HUDEP-2 (cell line): Measurements from ENCODE around the gene RPL35.

ENCODE experiments used
- DNase-seq, 76 experiments: peaks; one replicate each; lab custom pipeline; 2025; ENCODE audit not compliant: unreplicated experiment in 76 of 76; lab: John Stamatoyannopoulos, UW

The RPL35 gene

GRCh38 chr9:124861342-124862229 is at the start of gene RPL35, which contains the start of gene ARPC5L:
Gene RPL35 (minus strand): TSS chr9:124861957. CDS start chr9:124861912, 45 bp downstream.
Gene ARPC5L (plus strand): TSS chr9:124862130. CDS start chr9:124869291, 7,161 bp downstream.
- DNase-seq: peak; percentile 32 to 95 (median 89)

DNA sequence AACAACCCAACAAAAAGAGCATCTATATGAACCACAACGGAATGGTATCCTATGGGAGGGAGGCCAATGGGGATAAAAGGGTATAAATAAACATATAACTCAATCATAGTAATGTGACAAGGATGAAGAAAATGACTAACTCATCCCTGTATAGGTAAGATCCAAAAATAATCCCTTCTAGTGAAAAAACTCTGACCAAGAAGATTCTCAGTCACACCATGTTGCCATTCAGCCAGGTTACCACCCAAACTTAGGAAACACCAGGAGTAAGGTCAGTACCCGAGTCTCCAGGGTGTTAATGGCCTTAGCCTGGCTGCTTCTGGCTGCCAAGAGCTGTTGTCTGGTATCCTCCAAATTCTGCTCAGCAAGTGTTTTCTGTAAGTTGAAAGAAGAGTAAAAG is 46.3 kb upstream of the RPL35 start:
- DNase-seq: no peak

DNA sequence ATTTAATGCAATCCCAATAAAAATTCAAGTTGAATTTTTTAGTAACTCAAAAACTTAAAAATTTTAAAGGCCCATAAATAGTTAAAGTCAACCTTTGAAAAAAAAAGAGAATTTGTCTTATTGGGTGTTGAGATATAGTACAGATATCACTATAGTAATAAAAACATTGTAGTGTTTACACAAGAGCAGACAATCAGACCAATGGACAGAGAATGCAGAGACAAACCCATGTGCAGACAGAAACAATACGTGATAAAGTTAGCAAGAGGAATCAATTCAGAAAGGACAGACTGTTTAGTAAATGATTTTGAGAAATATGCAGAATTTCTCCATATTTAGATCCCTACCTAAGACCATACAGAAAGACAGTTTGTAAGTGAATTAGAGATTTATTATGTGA is 45.2 kb upstream of the RPL35 start:
- no peak for DNase-seq

GRCh38 chr9:124899845-124900244 is 38.1 kb upstream of the RPL35 start:
- DNase-seq: no peak

- DNase-seq: no peak
Observed at GRCh38 chr9:124897570-124898460, 36.1 kb upstream of the RPL35 start.

DNA sequence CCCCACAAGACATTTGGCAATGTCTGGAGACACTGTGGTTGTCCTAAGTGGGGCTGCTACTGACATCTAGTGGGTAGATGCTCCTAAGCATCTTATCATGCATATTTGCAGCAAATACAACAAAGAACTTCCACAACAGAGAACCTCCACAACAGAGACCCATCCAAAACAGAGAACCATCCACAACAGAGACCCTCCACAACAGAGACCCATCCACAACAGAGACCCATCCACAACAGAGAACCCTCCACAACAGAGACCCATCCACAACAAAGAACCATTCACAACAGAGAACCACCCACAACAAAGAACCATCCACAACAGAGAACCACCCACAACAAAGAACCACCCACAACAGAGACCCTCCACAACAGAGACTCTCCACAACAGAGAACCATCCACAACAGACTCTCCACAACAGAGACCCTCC is 33.0 kb upstream of the RPL35 start:
- peak in 26 of 76 experiments; percentile 1 to 45 (median 16) for DNase-seq

DNA sequence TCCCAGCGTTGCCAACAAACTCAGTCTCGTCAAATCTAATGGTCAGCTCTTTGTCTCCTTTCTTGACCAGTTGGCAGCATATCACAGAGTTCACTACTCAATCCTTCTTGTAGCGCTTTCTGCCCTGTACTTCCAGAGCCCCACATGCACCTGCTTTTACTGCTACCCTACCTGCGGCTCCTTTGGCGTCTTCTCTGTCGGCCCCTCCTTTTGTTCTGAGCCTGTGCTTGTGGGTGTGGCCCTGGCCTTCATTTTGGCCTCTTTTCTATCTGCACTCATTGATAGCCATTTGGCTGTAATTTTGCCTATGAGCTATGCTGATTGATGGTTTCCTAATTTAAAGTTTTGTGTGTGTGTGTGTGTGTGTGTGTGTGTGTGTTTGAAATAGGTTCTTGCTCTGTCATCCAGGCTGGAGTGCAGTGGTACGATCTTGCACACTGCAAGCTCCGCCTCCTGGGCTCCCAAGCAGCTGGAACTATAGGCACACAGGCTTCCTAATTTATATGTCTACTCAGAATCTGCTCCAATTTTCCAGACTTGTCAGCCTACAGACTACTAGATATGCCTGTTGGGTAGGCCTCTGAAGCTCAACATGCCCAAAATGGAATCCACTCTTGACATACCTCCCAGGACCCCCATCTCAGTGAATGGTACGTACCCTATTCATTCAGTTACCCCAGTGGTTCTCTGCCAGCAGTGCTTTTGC is 32.4 kb upstream of the RPL35 start:
- peak in 1 of 76 experiments; percentile 2 for DNase-seq

DNA sequence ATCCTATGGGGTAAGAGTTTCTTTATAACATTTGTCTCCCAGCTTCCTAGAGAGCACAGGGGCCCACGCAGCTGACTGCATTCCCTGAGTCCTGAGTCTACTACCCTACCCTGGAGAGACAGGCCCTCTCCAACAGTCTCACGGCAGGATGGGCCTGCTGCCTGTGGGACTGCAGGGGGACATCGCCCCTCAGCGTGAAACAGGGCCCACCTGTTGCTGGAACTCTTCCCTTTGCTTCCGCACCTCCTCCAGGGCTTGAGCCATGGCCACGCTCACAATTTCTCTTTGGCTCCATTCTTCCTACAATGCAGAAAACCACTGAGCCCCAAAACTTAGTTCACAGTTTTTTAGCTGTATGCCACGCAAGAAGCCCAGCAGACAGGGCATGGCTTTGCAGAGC is 28.4 kb upstream of the RPL35 start:
- no peak for DNase-seq

DNA sequence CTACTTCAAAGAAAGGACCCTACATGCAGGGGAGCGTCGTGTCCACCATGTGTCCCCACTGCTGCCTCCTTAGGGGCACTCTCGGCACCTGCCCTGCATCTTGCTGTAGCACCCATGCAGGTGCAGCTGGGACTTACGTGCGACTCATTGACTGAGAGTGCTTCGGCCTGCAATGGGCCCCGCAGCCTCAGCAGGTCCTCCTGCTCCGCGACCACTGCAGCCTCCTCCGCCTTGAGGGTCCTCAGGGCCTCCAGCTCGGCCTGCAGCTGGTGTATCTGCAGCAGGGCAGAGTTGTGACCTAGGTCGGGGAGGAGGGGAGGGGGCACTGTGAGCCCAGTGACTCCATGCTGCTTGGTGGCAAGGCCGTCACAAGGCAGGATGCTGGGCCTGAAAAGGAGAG is 27.2 kb upstream of the RPL35 start:
- DNase-seq: no peak

- no peak for DNase-seq
Observed at GRCh38 chr9:124887832-124888231, 26.1 kb upstream of the RPL35 start.

DNA sequence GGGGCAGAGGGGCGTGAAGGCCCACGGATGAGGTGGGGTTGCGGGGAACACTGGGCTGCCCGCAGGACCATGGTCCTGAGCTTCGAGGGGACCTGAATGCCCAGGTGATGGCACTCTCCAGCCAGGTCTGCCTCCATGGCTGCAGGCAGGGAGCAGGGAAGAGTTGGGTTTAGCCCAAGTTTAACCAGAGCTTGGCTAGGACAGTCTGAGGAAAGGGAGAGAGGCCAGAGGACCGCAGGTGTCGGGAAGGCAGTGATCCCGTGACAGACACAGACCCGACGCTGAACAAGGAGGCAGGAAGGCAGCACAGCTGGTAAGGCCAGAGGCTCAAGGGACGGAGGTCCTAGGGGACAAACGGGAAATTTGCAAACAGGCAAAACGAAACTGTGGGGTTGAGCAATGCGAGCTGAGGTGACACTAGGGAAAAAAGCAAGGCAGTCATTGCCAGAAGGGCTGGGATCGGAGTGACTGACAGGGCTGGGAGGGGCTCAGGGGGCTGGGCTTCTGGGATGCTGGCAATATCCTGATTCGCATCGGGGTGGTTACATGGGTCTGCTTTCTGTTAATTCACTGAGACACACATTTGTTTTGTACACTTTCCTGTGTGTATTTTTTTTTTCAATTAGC is 25.2 kb upstream of the RPL35 start:
- DNase-seq: no peak

GRCh38 chr9:124886461-124886860 is 24.7 kb upstream of the RPL35 start:
- no peak for DNase-seq

GRCh38 chr9:124885551-124885950 is 23.8 kb upstream of the RPL35 start:
- DNase-seq: no peak

- DNase-seq: no peak
Observed at GRCh38 chr9:124884376-124884775, 22.6 kb upstream of the RPL35 start.

DNA sequence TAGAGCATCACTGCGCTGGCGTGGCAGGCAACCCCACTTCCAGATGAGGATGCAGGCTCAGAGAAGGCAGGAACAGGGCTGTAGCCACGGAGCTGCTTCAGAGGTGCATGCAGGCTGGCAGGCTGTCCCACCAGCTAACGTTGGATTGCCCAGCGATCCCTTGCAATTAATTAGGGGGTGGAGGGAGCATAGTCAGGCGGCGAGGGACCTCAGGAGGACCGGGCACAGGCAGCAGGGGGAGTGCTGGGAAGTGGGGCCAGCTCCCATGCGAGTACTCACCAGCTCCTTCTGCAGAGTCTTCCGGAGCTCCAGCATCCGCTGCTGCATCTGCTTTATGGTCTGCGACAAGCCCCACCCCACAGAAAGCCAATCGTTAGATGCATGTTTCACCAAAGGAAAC is 20.5 kb upstream of the RPL35 start:
- no peak for DNase-seq

GRCh38 chr9:124881138-124881743 is 19.5 kb upstream of the RPL35 start:
- no peak for DNase-seq

DNA sequence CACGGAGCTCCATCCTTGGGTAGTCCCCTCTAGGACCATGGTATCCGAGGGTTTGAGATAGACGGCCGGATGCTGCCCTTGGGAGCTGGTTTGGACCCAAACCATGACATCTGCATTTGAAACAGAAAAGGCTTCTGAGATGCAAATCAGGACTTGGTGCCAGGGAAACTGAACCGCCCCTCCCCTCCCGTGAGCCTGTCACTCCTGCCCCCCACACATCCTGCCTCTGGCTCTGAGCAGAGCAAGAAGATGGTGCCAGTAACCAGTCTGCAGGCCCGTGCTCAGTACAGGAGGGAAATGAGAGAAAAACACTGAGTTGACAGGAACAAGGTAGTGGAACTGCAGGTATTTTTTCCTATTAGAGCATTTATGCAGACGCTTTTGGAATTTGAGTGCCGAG is 18.7 kb upstream of the RPL35 start:
- DNase-seq: no peak

DNA sequence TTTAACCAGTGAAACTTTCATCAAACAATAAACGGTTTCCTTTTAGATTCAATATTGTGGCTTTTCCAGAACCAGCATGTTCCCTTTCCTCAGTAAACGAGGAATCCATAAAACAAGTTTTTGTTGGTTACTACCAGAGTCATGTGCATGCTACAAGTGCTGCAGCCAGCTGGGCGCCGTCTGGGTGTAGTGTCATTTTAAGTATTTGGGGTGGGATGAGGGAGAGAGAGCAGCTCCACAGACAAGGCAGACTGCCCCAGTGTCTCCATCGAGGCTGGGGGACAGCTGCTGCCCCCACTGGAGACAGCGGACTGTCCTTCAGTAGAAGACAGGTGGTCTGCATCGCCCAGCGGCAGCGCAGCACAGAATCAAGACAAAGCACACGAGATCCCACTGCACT is 17.5 kb upstream of the RPL35 start:
- no peak for DNase-seq

GRCh38 chr9:124878518-124878917 is 16.8 kb upstream of the RPL35 start:
- no peak for DNase-seq

DNA sequence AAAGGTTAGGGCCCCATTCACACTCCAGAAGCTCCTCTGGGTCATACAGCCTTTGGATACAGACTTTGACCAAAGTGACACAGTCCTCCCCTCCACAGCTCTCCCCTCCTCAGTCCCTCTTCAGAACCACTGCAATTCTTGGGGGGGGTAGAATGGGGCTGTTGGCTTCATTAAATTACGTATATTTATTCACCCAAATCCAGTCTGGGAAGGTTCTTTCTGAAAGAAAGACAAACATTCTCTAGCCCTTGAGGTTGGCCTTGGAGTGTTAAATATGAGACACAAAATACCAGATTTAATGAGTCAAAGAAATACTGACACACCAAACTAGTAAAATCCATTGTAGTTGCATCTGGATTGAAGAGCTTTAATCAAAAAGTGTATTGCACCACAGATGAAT is 16.3 kb upstream of the RPL35 start:
- DNase-seq: no peak
